ENCODE measurements around the gene ZNF45.

DNA sequence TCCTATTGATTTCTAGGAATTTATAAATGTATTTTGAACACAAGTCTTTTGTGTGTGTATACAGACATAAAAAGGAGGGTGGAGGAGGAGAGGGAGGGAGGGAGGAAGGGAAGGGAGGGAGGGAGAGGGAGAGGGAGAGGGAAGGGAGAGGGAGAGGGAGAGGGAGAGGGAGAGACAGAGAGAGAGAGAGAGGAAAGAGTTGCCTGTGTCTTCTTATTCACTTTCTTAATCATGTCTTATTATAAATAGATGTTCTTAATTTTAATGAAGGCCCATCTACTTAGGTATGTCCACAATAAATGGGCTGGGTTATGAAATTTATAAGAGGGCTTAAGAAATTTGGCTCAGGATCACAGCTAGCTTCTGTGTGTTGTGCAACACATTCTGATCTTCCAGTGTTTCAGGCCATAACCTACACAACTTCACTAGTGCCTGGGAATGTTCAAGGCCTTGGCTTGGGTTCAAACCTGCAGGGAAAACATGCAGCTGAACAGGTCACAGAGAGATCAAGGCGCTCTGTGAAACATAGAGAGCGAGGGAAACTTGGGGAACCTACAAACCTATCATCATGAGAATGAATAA is 39.3 kb downstream of the ZNF45 start:
- TF ChIP-seq, protein P1, sequence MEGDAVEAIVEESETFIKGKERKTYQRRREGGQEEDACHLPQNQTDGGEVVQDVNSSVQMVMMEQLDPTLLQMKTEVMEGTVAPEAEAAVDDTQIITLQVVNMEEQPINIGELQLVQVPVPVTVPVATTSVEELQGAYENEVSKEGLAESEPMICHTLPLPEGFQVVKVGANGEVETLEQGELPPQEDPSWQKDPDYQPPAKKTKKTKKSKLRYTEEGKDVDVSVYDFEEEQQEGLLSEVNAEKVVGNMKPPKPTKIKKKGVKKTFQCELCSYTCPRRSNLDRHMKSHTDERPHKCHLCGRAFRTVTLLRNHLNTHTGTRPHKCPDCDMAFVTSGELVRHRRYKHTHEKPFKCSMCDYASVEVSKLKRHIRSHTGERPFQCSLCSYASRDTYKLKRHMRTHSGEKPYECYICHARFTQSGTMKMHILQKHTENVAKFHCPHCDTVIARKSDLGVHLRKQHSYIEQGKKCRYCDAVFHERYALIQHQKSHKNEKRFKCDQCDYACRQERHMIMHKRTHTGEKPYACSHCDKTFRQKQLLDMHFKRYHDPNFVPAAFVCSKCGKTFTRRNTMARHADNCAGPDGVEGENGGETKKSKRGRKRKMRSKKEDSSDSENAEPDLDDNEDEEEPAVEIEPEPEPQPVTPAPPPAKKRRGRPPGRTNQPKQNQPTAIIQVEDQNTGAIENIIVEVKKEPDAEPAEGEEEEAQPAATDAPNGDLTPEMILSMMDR (conservative IDR thresholded peaks at IDR 0.05; ENCODE audit: low read depth, low read length) = no peak
- no peak for TF ChIP-seq EZH2 (IDR thresholded peaks at IDR 0.05; ENCODE audit: borderline replicate concordance, low read depth, low read length, poor library complexity, severe bottlenecking)

Data from A673 (cell line).